CD4-positive, alpha-beta T cell (primary cell): ENCODE measurements around the gene SULT1C3. TPM values are rescaled to one million over a fixed set of nuclear protein-coding genes. Genes with fewer than 3 reads are reported as not detected.

ENCODE experiments used
- ATAC-seq: fragments of 200-7000 bp; cut with Tn5 transposase; one replicate; pipeline ENCODE4 v1.10.0; 2022; ENCODE audit warnings: mild to moderate bottlenecking; ENCODE audit not compliant: poor library complexity
- CTCF ChIA-PET: fragments of 350-600 bp; sonication (Branson Sonifier 250); formaldehyde crosslinking; loops from one replicate; lab custom pipeline; 2021; ENCODE audit warnings: antibody characterized with exemption, inconsistent platforms; lab: Charles Lee
- POLR2A ChIA-PET: fragments of 350-600 bp; sonication (Branson Sonifier 250); formaldehyde crosslinking; loops from one replicate; lab custom pipeline; 2021; ENCODE audit warnings: antibody characterized with exemption, inconsistent platforms; lab: Charles Lee
- DNase-seq, 14 experiments: peaks; one replicate each; pipeline ENCODE4 v3.0.0-alpha.2; 2013 to 2020; ENCODE audit warnings: mixed read lengths in 2 of 14
- H3K27ac ChIP-seq, 2 donors: one replicate each; pipeline versions ENCODE4 v1.5.1 to v1.7.0; 2013; ENCODE audit warnings: low read length in 2 of 2, low read depth in 1 of 2, mild to moderate bottlenecking in 1 of 2
- H3K27me3 ChIP-seq, 2 experiments: 1 replicate in 1 of 2; 2 replicates in 1 of 2; pipeline versions ENCODE4 v1.6.1 to v1.7.0; 2013; ENCODE audit warnings: low read length in 2 of 2, control low read depth in 1 of 2, mild to moderate bottlenecking in 1 of 2, moderate library complexity in 1 of 2; ENCODE audit not compliant: insufficient read depth in 2 of 2, control insufficient read depth in 1 of 2
- H3K36me3 ChIP-seq: one replicate; pipeline ENCODE4 v1.6.1; 2013; ENCODE audit warnings: low read length, control low read depth; ENCODE audit not compliant: insufficient read depth
- H3K4me1 ChIP-seq: one replicate; pipeline ENCODE4 v1.6.1; 2013; ENCODE audit warnings: low read length, control low read depth; ENCODE audit not compliant: insufficient read depth
- H3K4me3 ChIP-seq: one replicate; pipeline ENCODE4 v1.5.1; 2013; ENCODE audit warnings: mild to moderate bottlenecking, low read length, moderate library complexity
- H3K9me3 ChIP-seq, 2 experiments: 1 replicate in 1 of 2; 2 replicates in 1 of 2; pipeline versions ENCODE4 v1.6.1 to v1.7.0; 2013; ENCODE audit warnings: low read length in 2 of 2, mild to moderate bottlenecking in 2 of 2, control low read depth in 1 of 2, moderate library complexity in 1 of 2; ENCODE audit not compliant: control insufficient read depth in 1 of 2, insufficient read depth in 1 of 2
- H3K27ac Mint-ChIP-seq: one replicate; pipeline ENCODE4 v1.8.0; 2020; ENCODE audit warnings: mixed read lengths
- H3K27me3 Mint-ChIP-seq: one replicate; pipeline ENCODE4 v1.8.0; 2021; ENCODE audit warnings: mixed read lengths
- H3K36me3 Mint-ChIP-seq: one replicate; pipeline ENCODE4 v1.8.0; 2021; ENCODE audit warnings: low read depth, mixed read lengths
- H3K4me1 Mint-ChIP-seq: one replicate; pipeline ENCODE4 v1.8.0; 2021; ENCODE audit warnings: low read depth, mixed read lengths
- H3K4me3 Mint-ChIP-seq: one replicate; pipeline ENCODE4 v1.8.0; 2020; ENCODE audit warnings: mild to moderate bottlenecking, mixed read lengths
- H3K9me3 Mint-ChIP-seq: one replicate; pipeline ENCODE4 v1.8.0; 2020; ENCODE audit warnings: mixed read lengths
- CTCF ChIP-seq: fragments of 200-600 bp; IDR thresholded peaks from one replicate; pipeline ENCODE4 v1.8.0; 2022; ENCODE audit warnings: antibody characterized with exemption, mild to moderate bottlenecking
- intact Hi-C, 2 experiments: fragments of 100-400 bp; cut with DNase I in 1 of 2; cut with micrococcal nuclease in 1 of 2; formaldehyde crosslinking; loops; one replicate each; pipeline versions ENCODE4 v1.15.1 to v1.9.0; 2023 to 2025; cut with DNase I, micrococcal nuclease
- total RNA-seq, 174 experiments: library from RNA in 2 of 174; stranded (reverse) in 2 of 174; gene quantifications; one replicate each; pipeline ENCODE4 v1.2.3 and lab custom pipeline; 2021 to 2026

SULT1C3 gene
- total RNA-seq, 2 experiments from 2014 or later: not detected

GRCh38 chr2:108267101-108267500 is 27.3 kb downstream of the SULT1C3 start:
- H3K27me3 ChIP-seq: peaks cover 2 to 7% of the 10 kb centered on the region in 2 experiments
- no peaks in the 10 kb centered on the region for H3K4me1 ChIP-seq
- no peak overlapping the region for H3K27ac Mint-ChIP-seq
- H3K4me1 Mint-ChIP-seq: no peaks in the 10 kb centered on the region
- no peak for ATAC-seq
- H3K27ac ChIP-seq: no peak overlapping the region
- H3K36me3 Mint-ChIP-seq: no peaks in the 10 kb centered on the region
- no peak for TF ChIP-seq CTCF
- ChIA-PET CTCF (no interaction called here), POLR2A (no interaction called here)
- H3K4me3 ChIP-seq: no peak overlapping the region
- H3K9me3 ChIP-seq: peaks cover 0 to 3% of the 10 kb centered on the region in 2 experiments
- H3K27me3 Mint-ChIP-seq: peaks cover 17% of the 10 kb centered on the region
- H3K36me3 ChIP-seq: no peaks in the 10 kb centered on the region
- peak in 2 of 14 experiments; percentile 17 to 27 for DNase-seq
- intact Hi-C loops: no loop called here
- no peak overlapping the region for H3K4me3 Mint-ChIP-seq
- H3K9me3 Mint-ChIP-seq: no peaks in the 10 kb centered on the region

GRCh38 chr2:108268001-108268400 is 28.2 kb downstream of the SULT1C3 start:
- Mint-ChIP-seq H3K4me3 (no peak overlapping the region), H3K4me1 (no peaks in the 10 kb centered on the region), H3K27ac (no peak overlapping the region), H3K27me3 (peaks cover 17% of the 10 kb centered on the region), H3K9me3 (no peaks in the 10 kb centered on the region), H3K36me3 (no peaks in the 10 kb centered on the region)
- Histone ChIP-seq H3K4me1 (no peaks in the 10 kb centered on the region), H3K36me3 (no peaks in the 10 kb centered on the region), H3K27ac (no peak overlapping the region), H3K9me3 (peaks cover 0 to 3% of the 10 kb centered on the region in 2 experiments), H3K27me3 (peaks cover 2 to 7% of the 10 kb centered on the region in 2 experiments), H3K4me3 (no peak overlapping the region)
- TF ChIP-seq CTCF: no peak
- ATAC-seq (no peak), DNase-seq (no peak)
- CTCF ChIA-PET: no interaction called here
- intact Hi-C loops: no loop called here
- POLR2A ChIA-PET: no interaction called here

- ChIA-PET CTCF (no interaction called here), POLR2A (no interaction called here)
- H3K36me3 Mint-ChIP-seq: no peaks in the 10 kb centered on the region
- ATAC-seq (no peak), DNase-seq (no peak)
- Histone ChIP-seq H3K36me3 (no peaks in the 10 kb centered on the region), H3K27me3 (peaks cover 2 to 7% of the 10 kb centered on the region in 2 experiments), H3K9me3 (peaks cover 0 to 3% of the 10 kb centered on the region in 2 experiments), H3K27ac (no peak overlapping the region), H3K4me1 (no peaks in the 10 kb centered on the region), H3K4me3 (no peak overlapping the region)
- peaks cover 9% of the 10 kb centered on the region for H3K27me3 Mint-ChIP-seq
- no peak overlapping the region for H3K27ac Mint-ChIP-seq
- no peak for TF ChIP-seq CTCF
- no peak overlapping the region for H3K4me3 Mint-ChIP-seq
- H3K4me1 Mint-ChIP-seq: no peaks in the 10 kb centered on the region
- H3K9me3 Mint-ChIP-seq: no peaks in the 10 kb centered on the region
- intact Hi-C loops: no loop called here
Observed at GRCh38 chr2:108270346-108270745, 30.6 kb downstream of the SULT1C3 start.
